Prostate gland (tissue), 2 donors: Measurements from ENCODE around the gene CNTNAP2.

ENCODE experiments used
- POLR2A ChIP-seq: fragments of 450-650 bp; IDR thresholded peaks from one replicate; pipeline ENCODE4 v1.6.1; 2016; ENCODE audit warnings: antibody characterized with exemption, mild to moderate bottlenecking
- TF ChIP-seq, protein P1 (sequence below), 4 experiments: fragments of 200-600 bp in 2 of 4; fragments of 450-650 bp in 2 of 4; sonication (generic) in 2 of 4; IDR thresholded peaks; 1 replicate in 3 of 4; 2 replicates in 1 of 4; pipeline ENCODE4 v1.5.1; 2016 to 2019; ENCODE audit warnings: antibody characterized with exemption in 4 of 4, mild to moderate bottlenecking in 2 of 4, moderate library complexity in 2 of 4

GRCh38 chr7:148256433-148256832, 2139.8 kb downstream of the CNTNAP2 start:
- TF ChIP-seq, protein P1, sequence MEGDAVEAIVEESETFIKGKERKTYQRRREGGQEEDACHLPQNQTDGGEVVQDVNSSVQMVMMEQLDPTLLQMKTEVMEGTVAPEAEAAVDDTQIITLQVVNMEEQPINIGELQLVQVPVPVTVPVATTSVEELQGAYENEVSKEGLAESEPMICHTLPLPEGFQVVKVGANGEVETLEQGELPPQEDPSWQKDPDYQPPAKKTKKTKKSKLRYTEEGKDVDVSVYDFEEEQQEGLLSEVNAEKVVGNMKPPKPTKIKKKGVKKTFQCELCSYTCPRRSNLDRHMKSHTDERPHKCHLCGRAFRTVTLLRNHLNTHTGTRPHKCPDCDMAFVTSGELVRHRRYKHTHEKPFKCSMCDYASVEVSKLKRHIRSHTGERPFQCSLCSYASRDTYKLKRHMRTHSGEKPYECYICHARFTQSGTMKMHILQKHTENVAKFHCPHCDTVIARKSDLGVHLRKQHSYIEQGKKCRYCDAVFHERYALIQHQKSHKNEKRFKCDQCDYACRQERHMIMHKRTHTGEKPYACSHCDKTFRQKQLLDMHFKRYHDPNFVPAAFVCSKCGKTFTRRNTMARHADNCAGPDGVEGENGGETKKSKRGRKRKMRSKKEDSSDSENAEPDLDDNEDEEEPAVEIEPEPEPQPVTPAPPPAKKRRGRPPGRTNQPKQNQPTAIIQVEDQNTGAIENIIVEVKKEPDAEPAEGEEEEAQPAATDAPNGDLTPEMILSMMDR (IDR thresholded peaks at IDR 0.05) = no peak
- no peak for TF ChIP-seq POLR2A
